Suprapubic skin (tissue), 4 donors: ENCODE results near the gene TCEA2. TPM values are rescaled to one million over a fixed set of nuclear protein-coding genes. Genes with fewer than 3 reads are reported as not detected.

Experiments
- DNase-seq, 2 donors: peaks; one replicate each; pipeline ENCODE4 v3.0.0-alpha.2; 2019; ENCODE audit warnings: low spot score in 2 of 2
- H3K27ac ChIP-seq: fragments of 200-600 bp; sonication (generic); one replicate; pipeline ENCODE4 v1.5.1; 2019
- H3K27me3 ChIP-seq: fragments of 200-600 bp; sonication (generic); one replicate; pipeline ENCODE4 v1.5.1; 2019
- H3K36me3 ChIP-seq: fragments of 200-600 bp; sonication (generic); one replicate; pipeline ENCODE4 v1.5.1; 2019
- H3K4me1 ChIP-seq: fragments of 200-600 bp; sonication (generic); one replicate; pipeline ENCODE4 v1.5.1; 2019
- H3K4me3 ChIP-seq: fragments of 200-600 bp; sonication (generic); one replicate; pipeline ENCODE4 v1.5.1; 2019; ENCODE audit warnings: mild to moderate bottlenecking
- H3K9me3 ChIP-seq: fragments of 200-600 bp; sonication (generic); one replicate; pipeline ENCODE4 v1.5.1; 2019
- CTCF ChIP-seq, 2 donors: fragments of 200-600 bp in 1 of 2; fragments of 450-650 bp in 1 of 2; sonication (generic) in 1 of 2; IDR thresholded peaks; one replicate each; pipeline ENCODE4 v1.5.1; 2016 to 2019; ENCODE audit warnings: antibody characterized with exemption in 2 of 2, mild to moderate bottlenecking in 1 of 2, moderate library complexity in 1 of 2
- EP300 ChIP-seq: sonication (generic); formaldehyde crosslinking; IDR thresholded peaks from one replicate; pipeline ENCODE4 v1.6.1; 2017; ENCODE audit warnings: antibody characterized with exemption
- POLR2A ChIP-seq, 2 donors: fragments of 450-650 bp; IDR thresholded peaks; one replicate each; pipeline ENCODE4 v1.6.1; 2017; ENCODE audit warnings: antibody characterized with exemption in 2 of 2, mild to moderate bottlenecking in 2 of 2, moderate library complexity in 2 of 2
- POLR2AphosphoS5 ChIP-seq, 3 donors: sonication (generic); formaldehyde crosslinking; IDR thresholded peaks; one replicate each; pipeline ENCODE4 v1.6.1; 2017; ENCODE audit warnings: antibody characterized with exemption in 3 of 3
- WGBS: methylation state at CpG from one replicate; pipeline ENCODE4 v1.1.5; 2018; 5-methylcytosine and 5-hydroxymethylcytosine counted together
- total RNA-seq, 4 donors: library from RNA; depleted of rRNA; stranded (reverse); fragments of >200 nt; gene quantifications; one replicate each; pipeline ENCODE4 v1.1.0, GENCODE V29; 2016

The TCEA2 gene
- total RNA-seq, 4 donors from 2014 or later = 8.6 to 27.9 (median 13.2) TPM

- Histone ChIP-seq H3K9me3 (no peaks in the 10 kb centered on the region), H3K4me3 (no peak overlapping the region), H3K36me3 (peaks cover 98% of the 10 kb centered on the region), H3K27ac (no peak overlapping the region), H3K4me1 (no peaks in the 10 kb centered on the region), H3K27me3 (no peaks in the 10 kb centered on the region)
- no peak for TF ChIP-seq EP300
- no peak for TF ChIP-seq CTCF (IDR thresholded peaks at IDR 0.05)
- TF ChIP-seq POLR2AphosphoS5 (IDR thresholded peaks at IDR 0.05) = no peak
- no peak for TF ChIP-seq POLR2A (IDR thresholded peaks at IDR 0.05)
- 97% methylated on average over 11 of the region's 17 CpGs for WGBS
- no peak for DNase-seq
Observed at GRCh38 chr20:64024141-64024990, 38.6 kb upstream of the TCEA2 start.

- H3K4me3 ChIP-seq = no peak overlapping the region
- no peaks in the 10 kb centered on the region for H3K4me1 ChIP-seq
- H3K27me3 ChIP-seq = no peaks in the 10 kb centered on the region
- WGBS = 95% methylated on average over 13 of the region's 18 CpGs
- H3K27ac ChIP-seq = no peak overlapping the region
- peaks cover 98% of the 10 kb centered on the region for H3K36me3 ChIP-seq
- no peak for TF ChIP-seq EP300
- no peak for TF ChIP-seq CTCF (IDR thresholded peaks at IDR 0.05)
- TF ChIP-seq POLR2AphosphoS5 (IDR thresholded peaks at IDR 0.05) = no peak
- TF ChIP-seq POLR2A (IDR thresholded peaks at IDR 0.05) = no peak
- H3K9me3 ChIP-seq = no peaks in the 10 kb centered on the region
- no peak for DNase-seq
Observed at GRCh38 chr20:64025101-64025825, 37.7 kb upstream of the TCEA2 start.

- no peak for TF ChIP-seq CTCF (IDR thresholded peaks at IDR 0.05)
- TF ChIP-seq POLR2A (IDR thresholded peaks at IDR 0.05) = no peak
- no peak for TF ChIP-seq EP300
- TF ChIP-seq POLR2AphosphoS5 (IDR thresholded peaks at IDR 0.05) = no peak
- H3K36me3 ChIP-seq = peaks cover 100% of the 10 kb centered on the region
- H3K4me1 ChIP-seq = no peaks in the 10 kb centered on the region
- H3K9me3 ChIP-seq = no peaks in the 10 kb centered on the region
- H3K27me3 ChIP-seq = no peaks in the 10 kb centered on the region
- DNase-seq = no peak
- H3K27ac ChIP-seq = no peak overlapping the region
- WGBS = 86% methylated on average over 16 of the region's 29 CpGs
- no peak overlapping the region for H3K4me3 ChIP-seq
Observed at GRCh38 chr20:64025826-64026412, 37.1 kb upstream of the TCEA2 start.

- H3K27ac ChIP-seq = no peak overlapping the region
- peaks cover 100% of the 10 kb centered on the region for H3K36me3 ChIP-seq
- no peaks in the 10 kb centered on the region for H3K27me3 ChIP-seq
- WGBS = 93% methylated on average over 14 of the region's 24 CpGs
- H3K4me1 ChIP-seq = no peaks in the 10 kb centered on the region
- no peaks in the 10 kb centered on the region for H3K9me3 ChIP-seq
- no peak for DNase-seq
- TF ChIP-seq CTCF (IDR thresholded peaks at IDR 0.05) (no peak), POLR2AphosphoS5 (IDR thresholded peaks at IDR 0.05) (no peak), POLR2A (IDR thresholded peaks at IDR 0.05) (no peak)
- no peak overlapping the region for H3K4me3 ChIP-seq
Observed at GRCh38 chr20:64027981-64028685, 34.9 kb upstream of the TCEA2 start.
